HepG2 (cell line): Measurements from ENCODE around the gene C1orf116. TPM values are rescaled to one million over a fixed set of nuclear protein-coding genes. Genes with fewer than 3 reads are reported as not detected.

Source experiments
- ATF7 ChIP-seq, 2 experiments: fragments of 450-650 bp in 1 of 2; sonication (generic) in 1 of 2; formaldehyde crosslinking in 1 of 2; IDR thresholded peaks; 2 replicates each; pipeline versions ENCODE4 v1.4.0 to v1.6.1; 2016 to 2020; ENCODE audit warnings: antibody characterized with exemption in 1 of 2, mild to moderate bottlenecking in 1 of 2, missing genetic modification reagents in 1 of 2
- CHD4 ChIP-seq: fragments of 200-600 bp; sonication (generic); IDR thresholded peaks from 2 replicates; pipeline ENCODE4 v1.7.0; 2017; ENCODE audit warnings: mild to moderate bottlenecking, low read length, borderline replicate concordance
- FOSL1 ChIP-seq: sonication (generic); formaldehyde crosslinking; IDR thresholded peaks from 2 replicates; pipeline ENCODE4 v1.9.0; 2021; ENCODE audit warnings: missing genetic modification reagents, borderline replicate concordance
- FOSL2 ChIP-seq: sonication (generic); formaldehyde crosslinking; IDR thresholded peaks from 2 replicates; pipeline ENCODE4 v1.4.0; 2020; ENCODE audit warnings: missing genetic modification reagents
- FOXK1 ChIP-seq: sonication (generic); formaldehyde crosslinking; IDR thresholded peaks from 2 replicates; pipeline ENCODE4 v1.4.0; 2020; ENCODE audit warnings: low read depth, missing genetic modification reagents, borderline replicate concordance
- GATAD2A ChIP-seq: IDR thresholded peaks from 2 replicates; pipeline ENCODE4 v1.6.1; 2016
- HNF4A ChIP-seq: sonication (generic); formaldehyde crosslinking; IDR thresholded peaks from 2 replicates; pipeline ENCODE4 v1.4.0; 2020; ENCODE audit warnings: missing genetic modification reagents
- HNRNPL ChIP-seq: fragments of 200-400 bp; formaldehyde crosslinking; IDR thresholded peaks from 2 replicates; pipeline ENCODE4 v1.6.1; 2017; ENCODE audit warnings: mild to moderate bottlenecking, low read depth, low read length
- MAFG ChIP-seq: sonication (generic); formaldehyde crosslinking; IDR thresholded peaks from 2 replicates; pipeline ENCODE4 v1.5.1; 2020; ENCODE audit warnings: mild to moderate bottlenecking, missing genetic modification reagents
- NFYB ChIP-seq: sonication (generic); formaldehyde crosslinking; IDR thresholded peaks from 2 replicates; pipeline ENCODE4 v1.4.0; 2020; ENCODE audit warnings: missing genetic modification reagents
- SOX6 ChIP-seq, 2 experiments: fragments of 450-650 bp in 1 of 2; sonication (generic) in 1 of 2; formaldehyde crosslinking in 1 of 2; IDR thresholded peaks; 2 replicates each; pipeline versions ENCODE4 v1.4.0 to v1.6.1; 2017 to 2020; ENCODE audit warnings: antibody characterized with exemption in 1 of 2, mild to moderate bottlenecking in 1 of 2, missing genetic modification reagents in 1 of 2
- TFAP4 ChIP-seq: sonication (generic); IDR thresholded peaks from 2 replicates; pipeline ENCODE4 v1.6.1; 2016; ENCODE audit warnings: low read depth, borderline replicate concordance
- THAP8 ChIP-seq: sonication (generic); formaldehyde crosslinking; IDR thresholded peaks from 2 replicates; pipeline ENCODE4 v1.5.1; 2020; ENCODE audit warnings: missing genetic modification reagents, mild to moderate bottlenecking, borderline replicate concordance
- THYN1 ChIP-seq: sonication (generic); formaldehyde crosslinking; IDR thresholded peaks from 2 replicates; pipeline ENCODE4 v1.8.1; 2023; ENCODE audit warnings: low read depth, mild to moderate bottlenecking, moderate library complexity, missing genetic modification reagents, borderline replicate concordance
- U2AF2 ChIP-seq: fragments of 200-400 bp; formaldehyde crosslinking; IDR thresholded peaks from 2 replicates; pipeline ENCODE4 v1.6.1; 2017; ENCODE audit warnings: low read depth, mild to moderate bottlenecking, low read length
- ZBTB49 ChIP-seq: sonication (generic); formaldehyde crosslinking; IDR thresholded peaks from 2 replicates; pipeline ENCODE4 v1.4.0; 2020; ENCODE audit warnings: missing genetic modification reagents, borderline replicate concordance
- ZFP36L1 ChIP-seq: sonication (generic); formaldehyde crosslinking; IDR thresholded peaks from 2 replicates; pipeline ENCODE4 v1.8.0; 2022; ENCODE audit warnings: mild to moderate bottlenecking, missing genetic modification reagents, moderate library complexity
- ZNF251 ChIP-seq: sonication (generic); formaldehyde crosslinking; IDR thresholded peaks from 2 replicates; pipeline ENCODE4 v1.9.0; 2021; ENCODE audit warnings: mild to moderate bottlenecking, missing genetic modification reagents
- ZNF280D ChIP-seq: sonication (generic); formaldehyde crosslinking; IDR thresholded peaks from 2 replicates; pipeline ENCODE4 v1.5.1; 2020; ENCODE audit warnings: mild to moderate bottlenecking, missing genetic modification reagents
- ZNF335 ChIP-seq: sonication (generic); formaldehyde crosslinking; IDR thresholded peaks from 2 replicates; pipeline ENCODE4 v1.4.0; 2020; ENCODE audit warnings: missing genetic modification reagents
- polyA plus RNA-seq, 8 experiments: library from polyadenylated mRNA; depleted of rRNA in 3 of 8; stranded (reverse) in 7 of 8; unstranded in 1 of 8; fragments of >200 nt; fragmentation: Illumina TruSeq in 4 of 8; extraction: Trizol in 4 of 8; gene quantifications; 2 replicates each; pipeline versions ENCODE4 v1.2.1 to v1.2.3, GENCODE V29; 2011 to 2016; ENCODE audit warnings: low read depth in 4 of 8, missing spikeins in 1 of 8, mixed read lengths in 1 of 8; ENCODE audit not compliant: insufficient read depth in 1 of 8
- total RNA-seq, 5 experiments: library from RNA; depleted of rRNA; stranded (reverse); fragments of >200 nt; fragmentation: Illumina TruSeq; extraction: Trizol; gene quantifications; 2 replicates each; pipeline ENCODE4 v1.2.3, GENCODE V29; 2016; ENCODE audit warnings: low read depth in 1 of 5
- TF ChIP-seq, protein P1 (sequence below): conservative IDR thresholded peaks from 2 replicates; pipeline ENCODE4 v1.6.1; 2018; ENCODE audit warnings: missing genetic modification reagents

C1orf116 gene
- total and polyA plus RNA-seq, 2 of the 13 experiments (the other 11 are each of a cell fraction or from before 2014, with no cell fraction given) = 0.51 to 0.95 TPM

GRCh38 chr1:207007352-207008033 lies 25.1 kb downstream of the C1orf116 start (continued):
- no peak for TF ChIP-seq SOX6 (IDR thresholded peaks at IDR 0.05)
- peak; percentile 51; the same call in 1 of the 2 replicates for TF ChIP-seq SOX6 (CRISPR knock-in tag; IDR thresholded peaks at IDR 0.05)
- no peak for TF ChIP-seq U2AF2
- no peak for TF ChIP-seq ZNF335 (CRISPR knock-in tag)
- TF ChIP-seq MAFG (CRISPR knock-in tag) = no peak
- no peak for TF ChIP-seq TFAP4
- 0 out of 2 replicates have a peak, but pooled peaks have one; percentile 69 for TF ChIP-seq CHD4
- no peak for TF ChIP-seq HNRNPL
- no peak for TF ChIP-seq FOXK1 (CRISPR knock-in tag)
- no peak for TF ChIP-seq ATF7 (IDR thresholded peaks at IDR 0.05)
- no peak for TF ChIP-seq ATF7 (CRISPR knock-in tag; IDR thresholded peaks at IDR 0.05)
- TF ChIP-seq GATAD2A (CRISPR knock-in tag) = peak; percentile 36; the same call in 1 of the 2 replicates
- TF ChIP-seq ZFP36L1 (CRISPR knock-in tag) = no peak
- no peak for TF ChIP-seq ZNF280D
- no peak for TF ChIP-seq HNF4A (CRISPR knock-in tag)
- TF ChIP-seq FOSL1 (CRISPR knock-in tag) = no peak
- no peak for TF ChIP-seq ZNF251 (CRISPR knock-in tag)
- TF ChIP-seq THYN1 (CRISPR knock-in tag) = no peak
- no peak for TF ChIP-seq ZBTB49 (CRISPR knock-in tag)
- TF ChIP-seq, protein P1, sequence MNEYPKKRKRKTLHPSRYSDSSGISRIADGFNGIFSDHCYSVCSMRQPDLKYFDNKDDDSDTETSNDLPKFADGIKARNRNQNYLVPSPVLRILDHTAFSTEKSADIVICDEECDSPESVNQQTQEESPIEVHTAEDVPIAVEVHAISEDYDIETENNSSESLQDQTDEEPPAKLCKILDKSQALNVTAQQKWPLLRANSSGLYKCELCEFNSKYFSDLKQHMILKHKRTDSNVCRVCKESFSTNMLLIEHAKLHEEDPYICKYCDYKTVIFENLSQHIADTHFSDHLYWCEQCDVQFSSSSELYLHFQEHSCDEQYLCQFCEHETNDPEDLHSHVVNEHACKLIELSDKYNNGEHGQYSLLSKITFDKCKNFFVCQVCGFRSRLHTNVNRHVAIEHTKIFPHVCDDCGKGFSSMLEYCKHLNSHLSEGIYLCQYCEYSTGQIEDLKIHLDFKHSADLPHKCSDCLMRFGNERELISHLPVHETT (CRISPR knock-in tag) = no peak
- TF ChIP-seq FOSL2 (CRISPR knock-in tag) = peak; percentile 11; the same call in 1 of the 2 replicates
- no peak for TF ChIP-seq THAP8 (CRISPR knock-in tag)
- no peak for TF ChIP-seq NFYB (CRISPR knock-in tag)
